Measurements from ENCODE around the gene AIMP2.

- TF ChIP-seq CTCF (IDR thresholded peaks at IDR 0.05 in 2 of 3, conservative IDR thresholded peaks at IDR 0.05 in 1 of 3; ENCODE audit: borderline replicate concordance in 1 of 3, insufficient read depth in 1 of 3, low read depth in 2 of 3, low read length in 2 of 3) (peak; percentile 16 to 68 (median 63); a peak in 5 of 6 replicates), YY1 (IDR thresholded peaks at IDR 0.05; ENCODE audit: extremely low read depth, insufficient replicate concordance, low read depth, low read length) (no peak), EZH2 (IDR thresholded peaks at IDR 0.05) (no peak), REST (IDR thresholded peaks at IDR 0.05; ENCODE audit: low read depth) (no peak), RAD21 (IDR thresholded peaks at IDR 0.05; ENCODE audit: low read depth) (peak; percentile 51), POLR2AphosphoS5 (IDR thresholded peaks at IDR 0.05; ENCODE audit: low read depth, low read length) (no peak), POLR2A (IDR thresholded peaks at IDR 0.05; ENCODE audit: borderline replicate concordance, extremely low read depth, insufficient read depth, insufficient read length) (no peak), FOSL1 (IDR thresholded peaks at IDR 0.05; ENCODE audit: low read depth) (no peak), TCF7L2 (IDR thresholded peaks at IDR 0.05; ENCODE audit: borderline replicate concordance, extremely low read depth, insufficient read depth, insufficient read length) (no peak), SP1 (IDR thresholded peaks at IDR 0.05; ENCODE audit: low read depth) (no peak), EZH2phosphoT487 (IDR thresholded peaks at IDR 0.05; ENCODE audit: borderline replicate concordance) (no peak)
These were observed 17.1 kb downstream of the AIMP2 start for GRCh38 chr7:6026011-6026819.
